Astrocyte (in vitro differentiated cells and primary cell): ENCODE results near the gene ZBTB21.

ENCODE experiments used
- EZH2 ChIP-seq: IDR thresholded peaks from 2 replicates; pipeline ENCODE4 v1.6.1; 2012; ENCODE audit warnings: mild to moderate bottlenecking, low read length, inconsistent platforms; ENCODE audit not compliant: insufficient read depth
- TF ChIP-seq, protein P1 (sequence below): IDR thresholded peaks from 2 replicates; pipeline ENCODE4 v1.5.1; 2011; ENCODE audit warnings: low read depth, mild to moderate bottlenecking, inconsistent platforms, low read length, moderate library complexity; ENCODE audit not compliant: insufficient read depth

DNA sequence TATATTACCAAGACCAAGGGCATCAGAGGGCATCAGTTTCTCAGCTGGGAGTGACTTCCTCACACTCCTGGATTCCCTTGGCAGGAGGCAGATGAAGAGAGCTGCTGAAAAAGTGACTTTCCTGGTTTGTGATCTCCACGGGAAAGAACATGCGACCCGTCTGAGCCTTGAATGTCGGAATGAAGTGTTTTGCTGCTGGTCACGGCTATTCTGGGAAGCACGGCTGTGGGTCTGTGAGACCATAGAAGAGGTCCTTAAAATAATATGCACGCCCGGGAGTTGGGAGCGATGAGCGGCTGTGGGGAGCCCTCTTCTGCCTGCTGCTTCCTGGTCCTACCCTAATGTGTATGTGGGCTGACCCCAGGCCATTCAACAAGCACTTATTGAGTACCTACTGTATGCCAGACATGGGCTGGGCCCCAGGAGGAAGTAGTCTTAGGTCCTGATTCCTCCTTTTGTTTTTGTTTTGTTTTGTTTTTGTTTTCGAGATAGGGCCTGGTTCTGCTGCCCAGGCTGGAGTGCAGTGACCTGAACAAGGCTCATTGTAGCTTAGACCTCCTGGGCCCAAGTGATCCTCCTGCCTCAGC, 47.8 kb upstream of the ZBTB21 start:
- TF ChIP-seq, protein P1, sequence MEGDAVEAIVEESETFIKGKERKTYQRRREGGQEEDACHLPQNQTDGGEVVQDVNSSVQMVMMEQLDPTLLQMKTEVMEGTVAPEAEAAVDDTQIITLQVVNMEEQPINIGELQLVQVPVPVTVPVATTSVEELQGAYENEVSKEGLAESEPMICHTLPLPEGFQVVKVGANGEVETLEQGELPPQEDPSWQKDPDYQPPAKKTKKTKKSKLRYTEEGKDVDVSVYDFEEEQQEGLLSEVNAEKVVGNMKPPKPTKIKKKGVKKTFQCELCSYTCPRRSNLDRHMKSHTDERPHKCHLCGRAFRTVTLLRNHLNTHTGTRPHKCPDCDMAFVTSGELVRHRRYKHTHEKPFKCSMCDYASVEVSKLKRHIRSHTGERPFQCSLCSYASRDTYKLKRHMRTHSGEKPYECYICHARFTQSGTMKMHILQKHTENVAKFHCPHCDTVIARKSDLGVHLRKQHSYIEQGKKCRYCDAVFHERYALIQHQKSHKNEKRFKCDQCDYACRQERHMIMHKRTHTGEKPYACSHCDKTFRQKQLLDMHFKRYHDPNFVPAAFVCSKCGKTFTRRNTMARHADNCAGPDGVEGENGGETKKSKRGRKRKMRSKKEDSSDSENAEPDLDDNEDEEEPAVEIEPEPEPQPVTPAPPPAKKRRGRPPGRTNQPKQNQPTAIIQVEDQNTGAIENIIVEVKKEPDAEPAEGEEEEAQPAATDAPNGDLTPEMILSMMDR: no peak
- no peak for TF ChIP-seq EZH2
